Measurements from ENCODE around the gene FAM186B.

Gene FAM186B

DNA sequence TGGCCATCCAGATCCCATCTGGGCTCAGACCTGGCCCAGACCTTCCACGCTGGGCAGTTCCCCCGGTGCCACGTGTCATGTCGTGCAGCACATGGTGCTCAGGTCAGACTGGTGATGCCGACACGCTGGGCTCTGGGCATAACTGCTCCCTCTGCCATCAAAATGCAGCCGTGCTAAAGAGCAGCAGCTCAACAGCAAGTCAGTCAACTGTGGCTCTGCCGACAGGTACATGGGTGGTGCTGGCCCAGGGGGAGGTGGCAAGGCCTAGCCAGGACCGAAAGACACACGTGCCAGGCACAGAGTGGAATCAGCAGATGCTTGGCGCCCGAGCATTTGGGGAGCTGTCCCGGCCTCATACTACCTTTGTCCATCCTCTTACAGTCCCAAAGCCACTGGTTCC is 39.1 kb downstream of the FAM186B start:
- POLR2A ChIA-PET: interaction anchor here (1.1 to 1.7 kb wide), 2 partner anchors 10 kb away, joined by 3 to 12 read pairs; no protein-coding TSS in a partner anchor

DNA sequence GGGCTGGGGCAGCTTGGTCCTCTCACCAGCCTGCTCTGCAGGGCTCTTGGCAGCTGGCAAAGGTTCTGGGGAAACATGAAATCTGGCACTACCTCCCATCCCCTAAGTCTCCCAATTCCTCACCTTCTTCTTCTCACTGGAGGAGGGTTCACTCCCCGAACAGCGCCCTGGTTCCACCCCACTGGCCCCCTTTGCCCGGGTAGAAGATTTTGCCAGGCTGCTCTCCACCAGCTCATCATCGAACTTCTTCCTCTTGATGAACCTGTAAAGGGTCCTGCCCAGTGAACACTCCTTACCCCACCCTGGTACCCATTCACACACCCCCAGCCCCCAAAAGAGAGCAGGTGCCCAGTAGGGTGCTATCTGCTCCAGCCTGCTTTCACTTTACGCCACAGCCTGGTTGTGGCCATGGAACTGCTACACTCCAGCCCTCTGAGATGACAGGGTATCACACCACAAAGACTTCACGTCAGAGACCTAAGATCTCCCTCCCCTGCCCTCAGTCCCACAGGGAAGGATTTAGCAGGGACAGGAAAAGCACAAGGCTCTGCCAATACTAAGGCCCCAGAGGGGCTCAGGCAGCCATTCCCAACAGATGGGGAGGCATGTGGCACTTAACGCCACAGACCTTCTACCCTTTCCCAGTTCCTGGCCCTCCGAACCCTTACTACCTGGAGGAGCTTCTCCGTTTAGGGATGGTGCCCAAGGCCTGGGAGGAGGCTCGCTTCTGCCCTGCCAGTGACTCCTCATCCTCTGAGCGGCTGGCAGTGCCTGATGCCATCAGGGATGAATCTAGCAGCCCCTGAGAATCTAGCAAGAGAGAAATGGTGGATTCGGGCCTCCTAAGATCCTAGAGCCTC is 39.8 kb downstream of the FAM186B start:
- ChIA-PET POLR2A (interaction anchor here (1.1 kb wide), 1 partner anchor 9 kb away, joined by 3 read pairs; no protein-coding TSS in a partner anchor), CTCF (interaction anchor here (1.4 kb wide), 1 partner anchor 12 kb away, joined by 3 read pairs; no protein-coding TSS in a partner anchor)
- TF ChIP-seq NFRKB (IDR thresholded peaks at IDR 0.05) (no peak), FOXA1 (IDR thresholded peaks at IDR 0.05) (no peak), ARNT (IDR thresholded peaks at IDR 0.05) (no peak), FOXK2 (IDR thresholded peaks at IDR 0.05) (no peak), HDGF (IDR thresholded peaks at IDR 0.05; ENCODE audit: borderline replicate concordance) (no peak), ELF4 (IDR thresholded peaks at IDR 0.05) (no peak), BHLHE40 (IDR thresholded peaks at IDR 0.05; ENCODE audit: borderline replicate concordance) (no peak), ZNF384 (IDR thresholded peaks at IDR 0.05) (no peak), FOXM1 (IDR thresholded peaks at IDR 0.05; ENCODE audit: borderline replicate concordance) (no peak), SP1 (IDR thresholded peaks at IDR 0.05) (no peak), LEF1 (IDR thresholded peaks at IDR 0.05; ENCODE audit: borderline replicate concordance) (no peak), CTBP1 (IDR thresholded peaks at IDR 0.05; ENCODE audit: borderline replicate concordance) (no peak), L3MBTL2 (conservative IDR thresholded peaks at IDR 0.05) (no peak), TARDBP (IDR thresholded peaks at IDR 0.05) (no peak), SUZ12 (IDR thresholded peaks at IDR 0.05) (no peak)
- TF ChIP-seq, protein P1, sequence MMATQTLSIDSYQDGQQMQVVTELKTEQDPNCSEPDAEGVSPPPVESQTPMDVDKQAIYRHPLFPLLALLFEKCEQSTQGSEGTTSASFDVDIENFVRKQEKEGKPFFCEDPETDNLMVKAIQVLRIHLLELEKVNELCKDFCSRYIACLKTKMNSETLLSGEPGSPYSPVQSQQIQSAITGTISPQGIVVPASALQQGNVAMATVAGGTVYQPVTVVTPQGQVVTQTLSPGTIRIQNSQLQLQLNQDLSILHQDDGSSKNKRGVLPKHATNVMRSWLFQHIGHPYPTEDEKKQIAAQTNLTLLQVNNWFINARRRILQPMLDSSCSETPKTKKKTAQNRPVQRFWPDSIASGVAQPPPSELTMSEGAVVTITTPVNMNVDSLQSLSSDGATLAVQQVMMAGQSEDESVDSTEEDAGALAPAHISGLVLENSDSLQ (IDR thresholded peaks at IDR 0.05): no peak
- DNase-seq (ENCODE audit: extremely low spot score): no peak

More for the DNA sequence above, 39.1 kb downstream of the FAM186B start:
- DNase-seq (ENCODE audit: extremely low spot score): no peak
- CTCF ChIA-PET: interaction anchor here (1.2 to 1.4 kb wide), 2 partner anchors 12 to 14 kb away, joined by 3 read pairs; no protein-coding TSS in a partner anchor
- TF ChIP-seq L3MBTL2 (conservative IDR thresholded peaks at IDR 0.05) (no peak), ELF4 (IDR thresholded peaks at IDR 0.05) (no peak), FOXK2 (IDR thresholded peaks at IDR 0.05) (no peak), BHLHE40 (IDR thresholded peaks at IDR 0.05; ENCODE audit: borderline replicate concordance) (no peak), ZNF384 (IDR thresholded peaks at IDR 0.05) (no peak), SP1 (IDR thresholded peaks at IDR 0.05) (no peak), LEF1 (IDR thresholded peaks at IDR 0.05; ENCODE audit: borderline replicate concordance) (no peak), TARDBP (IDR thresholded peaks at IDR 0.05) (no peak), CTBP1 (IDR thresholded peaks at IDR 0.05; ENCODE audit: borderline replicate concordance) (no peak), HDGF (IDR thresholded peaks at IDR 0.05; ENCODE audit: borderline replicate concordance) (no peak), SUZ12 (IDR thresholded peaks at IDR 0.05) (no peak), NFRKB (IDR thresholded peaks at IDR 0.05) (no peak), FOXA1 (IDR thresholded peaks at IDR 0.05) (no peak), ARNT (IDR thresholded peaks at IDR 0.05) (no peak), FOXM1 (IDR thresholded peaks at IDR 0.05; ENCODE audit: borderline replicate concordance) (no peak)
- TF ChIP-seq, protein P1 (IDR thresholded peaks at IDR 0.05): no peak

DNA sequence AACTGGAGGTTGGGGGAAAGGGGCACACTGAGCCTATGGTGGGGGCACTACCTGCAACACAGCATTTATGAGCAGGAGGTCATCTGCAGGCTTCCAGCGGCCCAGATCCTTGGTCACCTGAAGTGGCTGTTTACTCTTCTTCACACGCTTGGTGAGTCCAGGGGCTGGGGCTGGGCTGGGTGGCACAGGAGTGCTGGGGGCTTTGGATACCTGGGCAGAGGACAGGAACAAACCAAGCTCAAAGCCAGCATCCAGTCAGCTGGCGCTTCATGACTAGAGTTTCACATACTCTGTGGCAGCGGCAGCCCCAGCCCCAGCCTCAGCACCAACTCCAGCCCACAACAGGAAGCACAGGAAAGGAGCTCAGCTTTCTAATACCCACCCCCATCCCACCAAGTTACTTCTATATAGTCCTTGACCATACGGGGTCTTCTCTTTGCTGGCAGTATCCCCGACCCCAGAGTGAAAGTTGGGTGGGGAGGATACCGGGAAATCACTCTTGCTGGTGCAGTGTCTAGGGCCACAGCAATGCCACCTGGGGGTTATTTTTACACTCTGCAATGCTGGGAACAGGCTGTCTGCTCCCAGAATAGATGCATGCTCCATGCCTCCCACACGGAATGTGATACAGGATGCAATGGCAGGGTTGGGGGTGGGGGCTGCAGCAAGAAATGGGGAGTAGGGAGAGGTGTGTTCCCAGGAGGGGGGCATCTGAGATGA is 40.6 kb downstream of the FAM186B start:
- no peak for DNase-seq (ENCODE audit: extremely low spot score)
- TF ChIP-seq HDGF (IDR thresholded peaks at IDR 0.05; ENCODE audit: borderline replicate concordance) (no peak), NFRKB (IDR thresholded peaks at IDR 0.05) (no peak), FOXA1 (IDR thresholded peaks at IDR 0.05) (no peak), TARDBP (IDR thresholded peaks at IDR 0.05) (no peak), L3MBTL2 (conservative IDR thresholded peaks at IDR 0.05) (no peak), LEF1 (IDR thresholded peaks at IDR 0.05; ENCODE audit: borderline replicate concordance) (no peak), FOXM1 (IDR thresholded peaks at IDR 0.05; ENCODE audit: borderline replicate concordance) (no peak), ZNF384 (IDR thresholded peaks at IDR 0.05) (no peak), CTBP1 (IDR thresholded peaks at IDR 0.05; ENCODE audit: borderline replicate concordance) (no peak), BHLHE40 (IDR thresholded peaks at IDR 0.05; ENCODE audit: borderline replicate concordance) (no peak), ARNT (IDR thresholded peaks at IDR 0.05) (no peak), SUZ12 (IDR thresholded peaks at IDR 0.05) (no peak), SP1 (IDR thresholded peaks at IDR 0.05) (no peak)
- TF ChIP-seq, protein P1 (IDR thresholded peaks at IDR 0.05): no peak
- ChIA-PET CTCF (no interaction called here), POLR2A (no interaction called here)

DNA sequence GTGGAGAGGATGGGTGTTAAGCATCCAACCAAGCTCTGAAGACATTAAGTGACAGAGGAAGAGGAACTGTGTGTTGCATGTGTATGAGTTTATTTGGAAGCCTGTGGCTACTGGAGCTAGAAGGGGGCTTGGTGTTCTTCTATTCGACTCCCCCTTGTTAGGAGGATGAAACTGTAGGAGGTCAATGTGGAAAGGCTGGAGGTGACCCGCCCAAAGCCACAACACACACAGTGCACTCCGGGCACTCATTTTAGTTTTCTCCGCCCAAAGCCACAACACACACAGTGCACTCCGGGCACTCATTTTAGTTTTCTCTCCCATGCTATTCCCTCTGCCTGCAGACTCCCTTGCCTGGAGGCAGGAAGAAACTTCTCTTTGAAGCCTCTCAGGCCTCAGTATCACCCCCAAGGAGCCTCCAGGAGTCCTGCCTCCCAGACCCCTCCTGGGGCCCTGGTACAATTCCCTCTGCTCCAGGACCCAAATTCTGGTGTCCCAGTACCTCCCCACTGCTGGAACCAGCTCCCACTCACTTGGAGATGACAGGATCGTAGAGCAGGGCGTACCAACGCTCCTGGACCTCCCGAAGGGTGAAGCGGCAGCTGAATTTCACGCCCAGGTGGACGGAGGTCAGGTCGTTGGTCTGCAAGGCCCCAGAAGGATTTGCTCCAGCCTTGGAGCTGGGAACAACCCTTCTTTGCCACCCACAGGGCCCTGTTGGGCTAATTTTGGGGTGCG is 41.3 kb downstream of the FAM186B start:
- ChIA-PET CTCF (no interaction called here), POLR2A (no interaction called here)
- TF ChIP-seq, protein P1 (IDR thresholded peaks at IDR 0.05): no peak
- TF ChIP-seq FOXM1 (IDR thresholded peaks at IDR 0.05; ENCODE audit: borderline replicate concordance): no peak
- no peak for TF ChIP-seq CTBP1 (IDR thresholded peaks at IDR 0.05; ENCODE audit: borderline replicate concordance)
- no peak for TF ChIP-seq L3MBTL2 (conservative IDR thresholded peaks at IDR 0.05)
- TF ChIP-seq ARNT (IDR thresholded peaks at IDR 0.05): no peak
- TF ChIP-seq HDGF (IDR thresholded peaks at IDR 0.05; ENCODE audit: borderline replicate concordance): no peak
- no peak for DNase-seq (ENCODE audit: extremely low spot score)
